Activated CD4-positive, alpha-beta T cell treated with anti-CD3 and anti-CD28 coated beads, Interleukin-2, amount 50 U/mL, for 1 hour (primary cell): ENCODE measurements around the gene GALNTL6.

Experiments
- DNase-seq: peaks from one replicate; pipeline ENCODE4 v3.0.0-alpha.2; 2020

GALNTL6 gene

GRCh38 chr4:172245516-172245915 lies 432.3 kb downstream of the GALNTL6 start:
- DNase-seq, result no peak

DNA sequence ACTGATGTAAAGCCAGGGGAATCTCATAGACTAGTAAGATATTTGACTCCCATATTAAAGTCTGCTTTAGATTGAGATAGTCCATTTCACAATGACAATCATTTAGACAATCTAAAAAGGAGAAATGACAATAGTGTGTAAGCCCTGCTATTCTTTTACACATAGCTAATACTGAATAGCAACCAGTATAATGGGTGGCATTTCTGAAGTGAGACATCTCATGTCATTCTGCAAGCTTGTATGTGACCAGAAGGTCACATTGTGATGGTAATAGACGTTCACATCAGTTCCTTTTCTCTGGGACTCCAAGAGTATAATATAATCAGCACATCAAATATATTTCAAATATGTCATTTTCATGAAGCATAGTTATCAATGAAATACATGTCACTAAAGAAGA lies 440.2 kb downstream of the GALNTL6 start:
- DNase-seq, result no peak

GRCh38 chr4:172256820-172257219 lies 443.6 kb downstream of the GALNTL6 start:
- no peak for DNase-seq

GRCh38 chr4:172270397-172270796 lies 457.2 kb downstream of the GALNTL6 start:
- no peak for DNase-seq

DNA sequence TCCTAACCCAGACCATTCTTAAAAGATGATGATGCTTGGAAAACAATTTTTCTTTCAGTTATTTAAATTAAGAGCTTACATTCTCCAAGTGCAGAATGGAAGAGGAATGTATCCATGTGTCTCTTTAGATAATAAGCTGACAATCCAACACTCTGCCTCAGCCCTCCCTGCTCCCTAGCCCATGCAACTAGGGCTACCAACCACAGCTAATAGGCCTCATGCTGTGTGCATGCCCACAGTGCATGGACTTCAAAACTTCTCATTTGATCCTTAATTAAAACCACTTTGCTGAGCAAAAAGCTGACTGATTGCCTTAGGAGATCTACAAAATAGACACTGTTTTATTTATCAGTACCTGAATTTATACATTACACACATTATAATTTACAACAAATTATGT lies 473.9 kb downstream of the GALNTL6 start:
- DNase-seq, result no peak

DNA sequence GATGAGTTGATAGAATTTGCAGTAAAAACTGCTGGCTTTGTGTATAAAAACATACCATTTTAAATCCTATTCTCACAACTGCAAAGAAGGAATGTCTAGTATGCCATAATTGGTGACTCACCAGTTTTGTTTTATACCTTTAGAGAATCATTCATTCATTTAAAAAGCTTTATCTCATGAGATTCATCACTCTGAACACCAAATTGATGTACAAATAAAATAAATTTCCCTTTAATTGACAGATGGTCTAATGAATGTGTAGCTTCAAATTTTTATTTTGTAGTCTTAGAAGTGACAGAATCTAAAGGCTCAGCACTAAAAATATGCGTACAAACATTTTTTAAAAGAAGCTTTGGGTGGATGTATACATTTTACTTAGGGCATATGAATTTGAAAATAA lies 492.5 kb downstream of the GALNTL6 start:
- no peak for DNase-seq

DNA sequence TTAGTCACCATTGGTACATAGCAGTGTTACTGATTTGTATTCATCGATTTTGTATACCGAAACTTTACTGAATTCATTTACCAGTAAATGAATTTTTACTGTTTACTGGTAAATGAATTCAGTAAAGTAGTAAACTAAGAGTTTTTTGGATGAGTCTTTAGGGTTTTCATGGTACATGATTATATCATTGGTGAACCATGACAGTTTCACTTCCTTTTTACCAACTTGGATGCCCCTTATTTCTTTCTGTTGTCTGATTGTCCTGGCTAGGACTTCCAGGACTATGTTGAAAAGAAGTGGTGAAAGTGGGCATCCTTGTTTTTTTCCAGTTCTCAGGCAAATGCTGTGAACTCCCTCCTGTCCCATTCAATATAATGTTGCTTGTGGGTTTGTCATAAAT lies 494.9 kb downstream of the GALNTL6 start:
- no peak for DNase-seq

DNA sequence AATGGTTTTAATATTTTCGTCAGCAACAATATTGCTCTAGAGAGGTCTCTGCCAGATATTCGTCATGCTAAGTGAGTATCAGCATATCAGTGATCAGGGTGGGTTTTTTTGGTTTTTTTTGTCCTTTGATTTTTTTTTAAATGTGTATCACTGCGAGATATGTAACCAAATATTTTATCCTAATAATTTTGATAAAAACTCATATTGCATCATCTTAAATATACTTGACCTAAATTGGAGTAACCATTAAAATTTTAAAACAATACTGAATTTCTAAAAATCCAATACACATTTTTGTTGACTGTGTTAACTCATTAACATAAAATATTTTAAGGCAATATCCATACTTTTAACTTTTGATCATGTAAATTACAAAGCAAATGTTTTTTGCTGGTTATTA lies 498.5 kb downstream of the GALNTL6 start:
- DNase-seq, result no peak

DNA sequence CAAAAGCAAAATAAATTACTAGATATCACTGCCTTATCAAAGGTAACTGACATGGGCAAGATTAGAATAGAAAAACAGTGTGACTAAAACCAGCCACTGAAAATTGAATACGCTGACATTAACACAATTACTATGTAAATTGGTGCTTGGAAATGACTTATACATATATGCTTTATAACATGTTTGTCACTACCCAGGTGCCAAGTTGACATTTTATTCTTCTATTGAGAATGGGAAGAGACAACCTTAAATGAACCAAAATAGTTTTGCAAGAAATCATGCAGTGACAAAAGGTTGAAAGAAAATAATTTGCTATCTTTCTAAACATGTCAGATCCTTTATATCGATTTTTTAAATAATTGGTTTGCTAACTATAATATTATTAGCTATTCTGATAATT lies 510.1 kb downstream of the GALNTL6 start:
- DNase-seq, result no peak

DNA sequence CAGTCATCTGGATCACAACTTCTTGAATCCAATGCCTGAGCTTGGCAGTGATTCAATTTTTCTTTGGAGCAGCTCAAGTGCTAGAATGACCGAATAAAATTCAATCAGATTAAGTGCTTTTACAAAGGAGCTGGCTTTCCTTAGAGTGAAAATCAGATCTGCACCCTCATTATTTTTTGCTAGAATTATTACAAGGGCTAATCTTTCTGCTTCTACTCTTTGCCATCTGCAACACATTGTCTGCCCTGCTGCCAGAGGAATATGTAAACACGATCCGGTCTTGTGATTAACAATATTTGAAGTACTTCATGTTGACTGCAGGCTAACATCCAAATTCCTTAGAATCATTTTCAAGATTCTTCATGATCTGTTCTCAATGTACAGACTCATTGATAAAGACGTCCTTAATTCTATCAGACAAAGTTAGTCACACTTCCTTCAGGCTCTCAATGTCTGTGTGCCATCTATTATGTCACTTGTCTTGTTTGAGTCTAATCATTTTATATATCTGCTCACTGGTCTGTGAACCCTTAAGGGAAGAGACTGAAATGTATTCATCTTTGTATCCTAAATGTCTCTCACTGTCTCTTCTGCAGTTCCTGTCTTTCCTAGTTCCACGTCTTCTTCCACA lies 531.2 kb downstream of the GALNTL6 start:
- DNase-seq, result no peak

- DNase-seq, result no peak
Measured at GRCh38 chr4:172348426-172348825, 535.2 kb downstream of the GALNTL6 start.

DNA sequence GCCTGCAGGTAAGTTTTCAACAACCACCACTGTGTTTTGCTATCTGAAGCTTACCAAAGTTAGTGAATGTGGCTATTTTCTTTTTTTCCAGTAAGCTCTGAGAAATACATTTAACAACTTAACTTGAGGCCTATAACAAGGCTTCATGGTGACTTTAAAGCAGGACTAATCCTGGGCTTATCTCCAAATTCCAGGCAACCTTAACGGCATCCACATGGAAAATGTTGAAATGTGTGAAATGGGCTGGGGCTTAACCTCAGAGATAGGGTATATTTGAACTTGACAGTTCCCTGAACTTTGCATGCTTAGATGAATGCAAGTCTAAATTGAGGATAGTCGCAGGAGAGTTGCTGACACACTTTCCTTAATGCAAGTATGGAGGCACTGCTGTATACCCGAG lies 539.2 kb downstream of the GALNTL6 start:
- DNase-seq, result no peak

GRCh38 chr4:172356016-172356415 lies 542.8 kb downstream of the GALNTL6 start:
- DNase-seq, result no peak

DNA sequence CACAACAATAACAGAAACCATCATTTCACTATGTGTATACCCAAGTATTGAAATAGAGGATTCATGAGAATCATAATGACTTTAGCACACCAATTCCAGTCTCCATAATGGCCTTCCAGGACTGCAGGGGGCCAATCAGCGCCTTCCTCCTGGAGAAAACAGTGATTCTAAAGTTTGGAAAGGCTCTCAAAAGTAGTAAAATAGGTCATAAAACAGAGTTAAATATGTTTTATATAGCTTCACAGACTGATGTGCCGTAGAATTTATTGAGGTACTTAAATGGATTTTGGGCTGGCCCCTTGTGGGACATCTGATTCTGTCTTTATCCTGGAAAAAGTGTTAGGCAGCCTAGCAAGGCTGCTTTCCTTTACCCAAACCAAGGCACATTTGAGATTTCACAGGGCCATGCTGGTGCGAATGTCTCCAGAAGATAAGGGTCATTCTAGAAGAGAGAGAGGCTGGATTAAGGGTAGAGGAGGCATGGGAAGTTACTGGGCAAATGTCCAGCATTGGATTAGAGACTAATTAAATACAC lies 543.9 kb downstream of the GALNTL6 start:
- DNase-seq, result no peak

- DNase-seq, result no peak
Measured at GRCh38 chr4:172362569-172362968, 549.4 kb downstream of the GALNTL6 start.

DNA sequence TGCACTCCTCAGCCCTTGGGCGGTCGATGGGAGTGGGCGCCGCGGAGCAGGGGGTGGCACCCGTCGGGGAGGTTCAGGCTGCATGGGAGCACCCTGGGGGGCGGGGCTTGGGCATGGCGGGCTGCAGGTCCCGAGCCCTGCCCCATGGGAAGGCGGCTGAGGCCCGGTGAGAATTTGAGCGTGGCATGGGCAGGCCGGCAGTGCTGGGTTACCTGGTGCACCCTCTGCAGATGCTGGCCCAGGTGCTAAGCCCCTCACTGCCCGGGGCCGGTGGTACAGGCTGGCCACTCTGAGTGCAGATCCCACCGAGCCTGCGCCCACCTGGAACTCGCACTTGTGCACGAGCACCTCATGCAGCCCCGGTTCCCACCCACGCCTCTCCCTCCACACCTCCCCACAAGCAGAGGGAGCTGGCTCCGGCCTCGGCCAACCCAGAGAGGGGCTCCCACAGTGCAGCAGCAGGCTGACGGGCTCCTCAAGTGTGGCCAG lies 556.3 kb downstream of the GALNTL6 start:
- DNase-seq, result no peak

- no peak for DNase-seq
Measured at GRCh38 chr4:172377486-172378140, 564.4 kb downstream of the GALNTL6 start.

DNA sequence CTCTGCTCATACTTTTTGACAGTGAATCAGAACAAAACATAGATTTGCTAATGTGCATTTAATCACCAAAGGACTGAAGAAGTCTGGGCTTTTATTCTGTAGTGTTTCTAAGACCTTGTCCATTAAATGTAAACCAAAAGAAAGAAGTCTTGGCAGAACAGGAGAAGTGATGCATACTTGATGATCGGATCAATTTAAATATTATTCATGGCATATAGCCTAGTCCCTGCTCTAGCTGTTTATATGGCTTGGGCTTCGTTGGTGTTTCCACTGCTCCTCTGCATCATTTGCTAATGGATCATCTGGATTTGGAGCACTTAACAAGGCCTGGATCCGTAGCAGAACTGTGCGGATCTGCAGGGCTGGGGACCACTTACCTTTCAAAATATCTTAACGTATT lies 566.6 kb downstream of the GALNTL6 start:
- no peak for DNase-seq

DNA sequence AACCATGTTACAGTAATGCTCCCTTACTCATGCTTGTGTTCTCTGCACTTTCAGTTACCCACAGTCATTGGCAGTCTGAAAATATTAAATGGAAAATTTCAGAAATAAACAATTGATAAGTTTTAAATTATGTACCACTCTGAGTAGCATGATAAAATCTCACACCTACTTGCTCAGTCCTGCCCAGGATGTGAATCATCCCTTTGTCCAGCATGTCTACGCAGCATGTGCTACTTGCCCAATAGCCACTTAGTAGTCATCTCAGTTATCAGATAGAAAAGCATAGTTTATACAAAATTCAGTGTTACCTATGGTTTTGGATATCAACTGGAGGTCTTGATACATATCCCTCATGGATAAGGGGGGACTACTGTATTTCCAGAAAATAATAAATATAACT lies 577.1 kb downstream of the GALNTL6 start:
- DNase-seq, result no peak

GRCh38 chr4:172392741-172393140 lies 579.5 kb downstream of the GALNTL6 start:
- DNase-seq, result no peak

DNA sequence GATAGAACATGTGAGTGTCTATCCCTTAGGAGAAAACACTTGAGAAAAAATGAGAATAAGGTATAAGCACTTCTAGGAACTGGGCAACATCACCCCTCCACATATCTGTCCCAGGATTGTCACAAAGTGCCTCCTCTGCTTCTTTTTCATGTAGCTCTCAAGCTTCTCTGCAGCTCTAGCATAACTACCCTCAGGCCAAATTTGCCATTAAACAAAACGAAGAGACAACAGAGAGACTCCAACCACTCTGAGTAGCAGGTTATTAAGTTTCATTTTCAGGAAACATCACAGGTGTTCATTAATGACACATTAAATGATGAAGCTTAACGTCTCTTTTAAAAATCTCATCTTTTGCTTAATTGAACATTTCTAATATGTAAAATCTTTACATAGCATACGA lies 580.0 kb downstream of the GALNTL6 start:
- DNase-seq, result no peak

DNA sequence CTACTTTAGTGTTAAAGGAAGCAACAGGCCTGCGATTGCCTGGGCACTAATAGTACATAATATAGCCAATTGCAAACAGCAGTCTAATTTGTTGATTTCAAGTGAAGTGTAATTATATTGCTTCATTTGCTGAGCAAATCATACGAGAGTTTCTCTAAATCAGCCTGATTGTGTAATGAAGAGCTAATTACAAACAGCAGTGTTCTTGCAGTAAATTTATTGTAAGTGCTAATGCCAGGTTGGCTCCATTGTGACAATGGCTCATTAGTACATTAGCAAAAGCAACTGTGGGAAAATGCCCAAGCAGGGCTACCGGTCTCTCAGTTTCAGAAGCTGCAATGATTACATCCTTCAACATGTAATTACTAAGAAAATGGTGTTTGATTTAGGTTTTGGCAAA lies 591.5 kb downstream of the GALNTL6 start:
- no peak for DNase-seq

DNA sequence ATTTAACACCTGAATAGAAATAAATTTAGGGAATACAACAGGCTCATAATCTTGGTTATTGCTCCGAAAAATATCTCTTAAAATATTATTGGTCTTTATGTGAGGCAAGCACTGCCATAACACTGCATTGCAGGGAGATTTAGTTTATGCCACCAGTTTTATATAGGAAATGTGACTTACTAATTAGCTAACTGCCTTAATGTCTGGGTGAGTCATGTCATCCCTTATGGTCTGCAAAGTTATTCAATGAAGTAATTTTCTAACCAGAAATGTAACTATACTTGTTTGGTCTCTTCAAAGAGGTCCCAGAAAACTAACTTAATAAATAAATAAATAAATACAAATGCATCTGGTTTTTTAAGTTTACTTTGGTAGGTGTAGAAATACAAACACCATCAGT lies 597.2 kb downstream of the GALNTL6 start:
- DNase-seq, result no peak

DNA sequence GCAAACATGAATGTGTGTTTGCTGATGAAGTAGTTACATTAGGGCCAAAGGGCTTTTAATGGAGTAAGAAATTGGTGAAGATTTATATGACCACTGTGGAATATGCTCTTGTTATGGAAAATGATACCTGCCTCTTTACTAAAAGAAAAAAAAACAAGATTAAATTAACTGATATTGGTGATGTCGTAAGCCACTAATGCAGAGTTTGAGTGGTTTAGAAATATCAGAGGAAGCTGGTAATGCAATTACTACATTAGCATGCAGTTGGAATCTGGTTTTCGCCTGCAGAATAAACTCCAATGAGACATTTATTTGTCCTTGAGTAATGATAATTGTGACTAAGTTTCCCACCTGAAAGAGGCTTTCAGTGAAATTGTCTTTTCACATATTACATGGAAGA lies 597.9 kb downstream of the GALNTL6 start:
- no peak for DNase-seq
